G401.6 (cell line): ENCODE measurements around the gene OSBPL10.
"Not testable (repeated sequence)": the region's sequence is repeated elsewhere in the genome, so short reads cannot be mapped to it uniquely, and the experiment has no call there.

ENCODE experiments used
- FAIRE-seq: peaks from 2 replicates; lab custom pipeline; 2012; peaks lifted over from hg19 to GRCh38; lab: Jason Lieb, UNC

OSBPL10 gene

GRCh38 chr3:31981206-31982181 is at the start of gene OSBPL10, which contains the start of gene ZNF860:
Gene OSBPL10, minus strand, starts transcription at chr3:31981262. Its CDS starts 83 bp downstream, at chr3:31981179.
Gene ZNF860, plus strand, starts transcription at chr3:31981750. Its CDS starts 7,330 bp downstream, at chr3:31989080.
- peak; percentile 41 for FAIRE-seq

- FAIRE-seq, result no peak
These were observed 45.5 kb upstream of the OSBPL10 start for GRCh38 chr3:32026593-32026992.

GRCh38 chr3:32022947-32023346 is 41.9 kb upstream of the OSBPL10 start:
- FAIRE-seq, result no peak

- FAIRE-seq, result no peak
These were observed 40.7 kb upstream of the OSBPL10 start for GRCh38 chr3:32021748-32022147.

- FAIRE-seq, result no peak
These were observed 40.1 kb upstream of the OSBPL10 start for GRCh38 chr3:32021155-32021554.

GRCh38 chr3:32018757-32019564 is 37.9 kb upstream of the OSBPL10 start:
- peak; percentile 96 for FAIRE-seq

- no peak for FAIRE-seq
These were observed 36.2 kb upstream of the OSBPL10 start for GRCh38 chr3:32017286-32017685.

GRCh38 chr3:32015638-32016037 is 34.6 kb upstream of the OSBPL10 start:
- FAIRE-seq, result not testable (repeated sequence)

- not testable (repeated sequence) for FAIRE-seq
These were observed 29.6 kb upstream of the OSBPL10 start for GRCh38 chr3:32010699-32011098.

GRCh38 chr3:32009957-32010356 is 28.9 kb upstream of the OSBPL10 start:
- FAIRE-seq, result no peak

- no peak for FAIRE-seq
These were observed 28.0 kb upstream of the OSBPL10 start for GRCh38 chr3:32009101-32009500.

- FAIRE-seq, result no peak
These were observed 23.2 kb upstream of the OSBPL10 start for GRCh38 chr3:32004113-32004765.

GRCh38 chr3:32003380-32003779 is 22.3 kb upstream of the OSBPL10 start:
- FAIRE-seq, result no peak

GRCh38 chr3:32002561-32003368 is 21.7 kb upstream of the OSBPL10 start:
- no peak for FAIRE-seq

GRCh38 chr3:32000877-32001276 is 19.8 kb upstream of the OSBPL10 start:
- no peak for FAIRE-seq

GRCh38 chr3:31999907-32000439 is 18.9 kb upstream of the OSBPL10 start:
- FAIRE-seq, result no peak

GRCh38 chr3:31997500-31997899 is 16.4 kb upstream of the OSBPL10 start:
- no peak for FAIRE-seq

- no peak for FAIRE-seq
These were observed 15.1 kb upstream of the OSBPL10 start for GRCh38 chr3:31996195-31996594.

- not testable (repeated sequence) for FAIRE-seq
These were observed 14.0 kb upstream of the OSBPL10 start for GRCh38 chr3:31995026-31995425.

- FAIRE-seq, result no peak
These were observed 12.8 kb upstream of the OSBPL10 start for GRCh38 chr3:31993843-31994242.

- FAIRE-seq, result not testable (repeated sequence)
These were observed 11.9 kb upstream of the OSBPL10 start for GRCh38 chr3:31992995-31993394.
